ENCODE data around the gene PAM. TPM values are rescaled to one million over a fixed set of nuclear protein-coding genes. Genes with fewer than 3 reads are reported as not detected.

The PAM gene
- total and polyA plus RNA-seq, 3 donors from 2014 or later, result 65.5 to 92.5 (median 77.5) TPM

GRCh38 chr5:102858808-102859207 is 103.7 kb downstream of the PAM start:
- Histone ChIP-seq H3K36me3 (ENCODE audit: low read depth, missing control alignments) (no peaks in the 10 kb centered on the region), H3K4me3 (no peak overlapping the region), H3K27ac (no peak overlapping the region), H3K9me3 (no peaks in the 10 kb centered on the region), H3K27me3 (no peaks in the 10 kb centered on the region), H3K4me1 (no peaks in the 10 kb centered on the region)
- TF ChIP-seq, protein P1, sequence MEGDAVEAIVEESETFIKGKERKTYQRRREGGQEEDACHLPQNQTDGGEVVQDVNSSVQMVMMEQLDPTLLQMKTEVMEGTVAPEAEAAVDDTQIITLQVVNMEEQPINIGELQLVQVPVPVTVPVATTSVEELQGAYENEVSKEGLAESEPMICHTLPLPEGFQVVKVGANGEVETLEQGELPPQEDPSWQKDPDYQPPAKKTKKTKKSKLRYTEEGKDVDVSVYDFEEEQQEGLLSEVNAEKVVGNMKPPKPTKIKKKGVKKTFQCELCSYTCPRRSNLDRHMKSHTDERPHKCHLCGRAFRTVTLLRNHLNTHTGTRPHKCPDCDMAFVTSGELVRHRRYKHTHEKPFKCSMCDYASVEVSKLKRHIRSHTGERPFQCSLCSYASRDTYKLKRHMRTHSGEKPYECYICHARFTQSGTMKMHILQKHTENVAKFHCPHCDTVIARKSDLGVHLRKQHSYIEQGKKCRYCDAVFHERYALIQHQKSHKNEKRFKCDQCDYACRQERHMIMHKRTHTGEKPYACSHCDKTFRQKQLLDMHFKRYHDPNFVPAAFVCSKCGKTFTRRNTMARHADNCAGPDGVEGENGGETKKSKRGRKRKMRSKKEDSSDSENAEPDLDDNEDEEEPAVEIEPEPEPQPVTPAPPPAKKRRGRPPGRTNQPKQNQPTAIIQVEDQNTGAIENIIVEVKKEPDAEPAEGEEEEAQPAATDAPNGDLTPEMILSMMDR (IDR thresholded peaks at IDR 0.05), result no peak
- TF ChIP-seq POLR2A (IDR thresholded peaks at IDR 0.05), result no peak
- intact Hi-C loops (cut with DNase I; ENCODE audit: low total_unique reads), result no loop called here
- 86 to 93% methylated on average over 4 of the region's 4 CpGs for WGBS, 2 donors
- no peak for DNase-seq

GRCh38 chr5:102860035-102860434 is 104.9 kb downstream of the PAM start:
- H3K4me3 ChIP-seq, result no peak overlapping the region
- H3K36me3 ChIP-seq (ENCODE audit: low read depth, missing control alignments), result no peaks in the 10 kb centered on the region
- H3K27me3 ChIP-seq, result no peaks in the 10 kb centered on the region
- H3K27ac ChIP-seq, result no peak overlapping the region
- H3K9me3 ChIP-seq, result no peaks in the 10 kb centered on the region
- intact Hi-C loops (cut with DNase I; ENCODE audit: low total_unique reads), result no loop called here
- WGBS, 2 donors, result 93 to 94% methylated on average over 3 of the region's 3 CpGs
- TF ChIP-seq POLR2A (IDR thresholded peaks at IDR 0.05), result no peak
- TF ChIP-seq, protein P1 (IDR thresholded peaks at IDR 0.05), result no peak
- H3K4me1 ChIP-seq, result peaks cover 2% of the 10 kb centered on the region
- no peak for DNase-seq

GRCh38 chr5:102863058-102863457 is 108.0 kb downstream of the PAM start:
- DNase-seq, result no peak
- no peak overlapping the region for H3K27ac ChIP-seq
- no peaks in the 10 kb centered on the region for H3K9me3 ChIP-seq
- no peaks in the 10 kb centered on the region for H3K27me3 ChIP-seq
- H3K4me3 ChIP-seq, result no peak overlapping the region
- TF ChIP-seq, protein P1 (IDR thresholded peaks at IDR 0.05), result no peak
- intact Hi-C loops (cut with DNase I; ENCODE audit: low total_unique reads), result no loop called here
- H3K36me3 ChIP-seq (ENCODE audit: low read depth, missing control alignments), result no peaks in the 10 kb centered on the region
- H3K4me1 ChIP-seq, result peaks cover 18% of the 10 kb centered on the region

DNA sequence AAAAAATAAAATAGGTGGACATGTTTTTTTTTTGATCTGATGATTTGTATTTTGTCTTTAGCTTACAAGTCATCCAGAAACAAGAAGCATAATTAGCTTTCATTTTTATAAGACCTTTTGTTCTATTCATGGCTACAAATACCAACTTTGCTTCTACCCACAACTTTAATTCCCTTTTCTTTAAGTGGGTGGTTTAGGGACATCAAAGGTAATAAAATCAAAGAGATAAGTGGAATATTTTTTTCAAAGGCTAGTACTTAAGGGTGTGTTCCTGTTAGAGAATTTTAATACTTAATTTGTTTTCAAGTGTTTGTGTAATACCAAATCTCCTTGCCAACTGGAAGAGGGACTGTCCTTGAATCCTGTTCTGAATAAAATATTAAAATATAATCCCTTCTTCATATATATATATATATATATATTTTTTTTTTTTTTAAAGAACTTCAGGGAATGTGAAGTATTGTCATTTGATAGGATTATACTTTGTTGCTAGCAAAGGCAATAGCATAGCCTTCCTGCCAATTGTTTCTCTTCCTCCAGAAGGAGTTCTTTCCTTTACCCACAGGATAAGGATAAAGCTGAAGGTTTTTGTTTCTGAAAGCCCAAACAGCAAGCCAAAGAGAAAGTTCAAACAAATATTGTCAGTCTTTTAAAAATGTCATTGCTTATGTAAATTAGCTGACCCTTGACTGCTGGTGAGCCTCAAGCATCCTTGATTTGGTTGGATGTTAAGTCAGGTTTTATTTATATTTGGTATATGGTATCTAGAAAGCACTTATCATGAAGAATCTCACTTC is 108.9 kb downstream of the PAM start:
- intact Hi-C loops (cut with DNase I; ENCODE audit: low total_unique reads), result no loop called here
- TF ChIP-seq POLR2A (IDR thresholded peaks at IDR 0.05), result no peak
- TF ChIP-seq, protein P1 (IDR thresholded peaks at IDR 0.05), result no peak
- Histone ChIP-seq H3K9me3 (no peaks in the 10 kb centered on the region), H3K27me3 (no peaks in the 10 kb centered on the region), H3K4me3 (no peak overlapping the region), H3K36me3 (ENCODE audit: low read depth, missing control alignments) (no peaks in the 10 kb centered on the region), H3K27ac (peak overlapping the region in 1 of 2 donors; percentile 92), H3K4me1 (peaks cover 18% of the 10 kb centered on the region)
- DNase-seq, result no peak

GRCh38 chr5:102865171-102865509 is 110.0 kb downstream of the PAM start:
- no peaks in the 10 kb centered on the region for H3K9me3 ChIP-seq
- WGBS, 2 donors, result 2 to 4% methylated on average over 3 of the region's 3 CpGs
- H3K27ac ChIP-seq, result peak overlapping the region; percentile 83 to 92
- TF ChIP-seq, protein P1 (IDR thresholded peaks at IDR 0.05), result no peak
- TF ChIP-seq POLR2A (IDR thresholded peaks at IDR 0.05), result no peak
- H3K36me3 ChIP-seq (ENCODE audit: low read depth, missing control alignments), result no peaks in the 10 kb centered on the region
- no peaks in the 10 kb centered on the region for H3K27me3 ChIP-seq
- intact Hi-C loops (cut with DNase I; ENCODE audit: low total_unique reads), result no loop called here
- DNase-seq, result no peak
- peaks cover 18% of the 10 kb centered on the region for H3K4me1 ChIP-seq
- peak overlapping the region; percentile 69 to 78 for H3K4me3 ChIP-seq

Measured in testis (tissue), 3 donors.